Naive B cell (primary cell): Measurements from ENCODE around the gene NPLOC4. TPM values are rescaled to one million over a fixed set of nuclear protein-coding genes. Genes with fewer than 3 reads are reported as not detected.

ENCODE experiments used
- ATAC-seq, 2 donors: fragments of 150-1000 bp; cut with Tn5 transposase; 2 replicates each; pipeline ENCODE4 v1.10.0; 2021; ENCODE audit warnings: low read depth in 2 of 2, mild to moderate bottlenecking in 2 of 2, moderate library complexity in 2 of 2
- DNase-seq: peaks from one replicate; pipeline ENCODE4 v3.0.0; 2022
- H3K27ac Mint-ChIP-seq, 6 donors: one replicate each; pipeline ENCODE4 v1.8.0; 2020 to 2022; ENCODE audit warnings: mild to moderate bottlenecking in 6 of 6, mixed read lengths in 6 of 6, moderate library complexity in 5 of 6, inconsistent platforms in 2 of 6
- H3K27me3 Mint-ChIP-seq, 3 donors: one replicate each; pipeline ENCODE4 v1.8.0; 2021 to 2022; ENCODE audit warnings: mixed read lengths in 3 of 3, mild to moderate bottlenecking in 1 of 3
- H3K36me3 Mint-ChIP-seq, 2 donors: one replicate each; pipeline ENCODE4 v1.8.0; 2020 to 2022; ENCODE audit warnings: mixed read lengths in 2 of 2, inconsistent platforms in 1 of 2, mild to moderate bottlenecking in 1 of 2
- H3K4me1 Mint-ChIP-seq, 3 donors: one replicate each; pipeline ENCODE4 v1.8.0; 2020 to 2022; ENCODE audit warnings: mixed read lengths in 3 of 3, inconsistent platforms in 1 of 3, mild to moderate bottlenecking in 1 of 3, moderate library complexity in 1 of 3
- H3K4me3 Mint-ChIP-seq, 8 donors: one replicate each; pipeline ENCODE4 v1.8.0; 2020 to 2022; ENCODE audit warnings: mild to moderate bottlenecking in 8 of 8, mixed read lengths in 8 of 8, moderate library complexity in 8 of 8, inconsistent platforms in 2 of 8
- H3K9me3 Mint-ChIP-seq, 7 donors: one replicate each; pipeline ENCODE4 v1.8.0; 2020 to 2022; ENCODE audit warnings: mixed read lengths in 7 of 7, mild to moderate bottlenecking in 5 of 7, inconsistent platforms in 2 of 7, moderate library complexity in 1 of 7
- polyA plus RNA-seq, 6 donors: library from polyadenylated mRNA; unstranded; fragments of 300-500 nt; fragmentation: Illumina TruSeq; gene quantifications; one replicate each; pipeline ENCODE4 v1.2.3, GENCODE V29; 2021; ENCODE audit warnings: low read depth in 6 of 6

The NPLOC4 gene
- polyA plus RNA-seq, 6 donors from 2014 or later = 49.2 to 76.6 (median 57.7) TPM

- Mint-ChIP-seq H3K4me1 (peaks cover 11 to 21% (median 13%) of the 10 kb centered on the region in 3 donors), H3K27ac (peak within 1 kb of the TSS in 1 of 6 donors; percentile 20), H3K27me3 (peaks cover 0 to 13% (median 8%) of the 10 kb centered on the region in 3 donors), H3K9me3 (no peaks in the 10 kb centered on the region), H3K36me3 (no peaks in the 10 kb centered on the region), H3K4me3 (peak within 1 kb of the TSS in 1 of 8 donors; percentile 41)
- ATAC-seq = no peak
- no peak for DNase-seq
Measured at GRCh38 chr17:81656118-81656743, 19.3 kb upstream of the NPLOC4 start, which contains the start of gene PDE6G. TSS of gene PDE6G (minus strand) at chr17:81656542. CDS start at chr17:81653305, 3,237 bp downstream.

- ATAC-seq (no peak), DNase-seq (no peak)
- H3K9me3 Mint-ChIP-seq = no peaks in the 10 kb centered on the region
- peaks cover 0 to 18% (median 8%) of the 10 kb centered on the region in 3 donors for H3K27me3 Mint-ChIP-seq
- no peaks in the 10 kb centered on the region for H3K36me3 Mint-ChIP-seq
- H3K4me3 Mint-ChIP-seq = no peak overlapping the region
- peak overlapping the region in 1 of 6 donors; percentile 20 for H3K27ac Mint-ChIP-seq
- peaks cover 11 to 21% (median 13%) of the 10 kb centered on the region in 3 donors for H3K4me1 Mint-ChIP-seq
Measured at GRCh38 chr17:81655378-81656117, 18.6 kb upstream of the NPLOC4 start.

GRCh38 chr17:81652906-81653771 lies 16.2 kb upstream of the NPLOC4 start:
- Mint-ChIP-seq H3K4me3 (peak overlapping the region; percentile 79 to 92 (median 88)), H3K4me1 (peaks cover 11 to 21% (median 13%) of the 10 kb centered on the region in 3 donors), H3K27ac (peak overlapping the region in 4 of 6 donors; percentile 80 to 90 (median 86)), H3K9me3 (peaks cover 0 to 4% (median 0%) of the 10 kb centered on the region in 7 donors), H3K36me3 (no peaks in the 10 kb centered on the region), H3K27me3 (peaks cover 5 to 35% (median 8%) of the 10 kb centered on the region in 3 donors)
- peak; percentile 78 to 84 for ATAC-seq
- DNase-seq = no peak

GRCh38 chr17:81651692-81652091 lies 14.8 kb upstream of the NPLOC4 start:
- peak overlapping the region in 3 of 6 donors; percentile 77 to 84 (median 80) for H3K27ac Mint-ChIP-seq
- no peaks in the 10 kb centered on the region for H3K36me3 Mint-ChIP-seq
- peaks cover 11 to 21% (median 13%) of the 10 kb centered on the region in 3 donors for H3K4me1 Mint-ChIP-seq
- peaks cover 0 to 4% (median 0%) of the 10 kb centered on the region in 7 donors for H3K9me3 Mint-ChIP-seq
- peak overlapping the region in 7 of 8 donors; percentile 3 to 76 (median 49) for H3K4me3 Mint-ChIP-seq
- ATAC-seq = no peak
- peaks cover 9 to 46% (median 19%) of the 10 kb centered on the region in 3 donors for H3K27me3 Mint-ChIP-seq
- no peak for DNase-seq

- H3K27me3 Mint-ChIP-seq = peaks cover 9 to 47% (median 19%) of the 10 kb centered on the region in 3 donors
- H3K9me3 Mint-ChIP-seq = peaks cover 0 to 4% (median 0%) of the 10 kb centered on the region in 7 donors
- peak overlapping the region in 1 of 8 donors; percentile 33 for H3K4me3 Mint-ChIP-seq
- no peaks in the 10 kb centered on the region for H3K36me3 Mint-ChIP-seq
- H3K27ac Mint-ChIP-seq = no peak overlapping the region
- ATAC-seq (no peak), DNase-seq (no peak)
- peaks cover 11 to 21% (median 13%) of the 10 kb centered on the region in 3 donors for H3K4me1 Mint-ChIP-seq
Measured at GRCh38 chr17:81650951-81651350, 14.0 kb upstream of the NPLOC4 start.

GRCh38 chr17:81648707-81649085 lies 11.8 kb upstream of the NPLOC4 start:
- ATAC-seq = no peak
- no peak for DNase-seq
- H3K9me3 Mint-ChIP-seq = peaks cover 0 to 4% (median 0%) of the 10 kb centered on the region in 7 donors
- no peak overlapping the region for H3K27ac Mint-ChIP-seq
- no peaks in the 10 kb centered on the region for H3K36me3 Mint-ChIP-seq
- peak overlapping the region in 1 of 8 donors; percentile 25 for H3K4me3 Mint-ChIP-seq
- H3K4me1 Mint-ChIP-seq = peaks cover 7 to 15% (median 10%) of the 10 kb centered on the region in 3 donors
- peaks cover 9 to 46% (median 19%) of the 10 kb centered on the region in 3 donors for H3K27me3 Mint-ChIP-seq

GRCh38 chr17:81648013-81648706 lies 11.2 kb upstream of the NPLOC4 start:
- no peak overlapping the region for H3K4me3 Mint-ChIP-seq
- no peak overlapping the region for H3K27ac Mint-ChIP-seq
- ATAC-seq = no peak
- H3K4me1 Mint-ChIP-seq = peaks cover 2 to 9% (median 5%) of the 10 kb centered on the region in 3 donors
- no peak for DNase-seq
- peaks cover 0 to 4% (median 0%) of the 10 kb centered on the region in 7 donors for H3K9me3 Mint-ChIP-seq
- peaks cover 9 to 40% (median 19%) of the 10 kb centered on the region in 3 donors for H3K27me3 Mint-ChIP-seq
- no peaks in the 10 kb centered on the region for H3K36me3 Mint-ChIP-seq

- Mint-ChIP-seq H3K4me3 (no peak overlapping the region), H3K4me1 (peaks cover 0 to 6% (median 3%) of the 10 kb centered on the region in 3 donors), H3K9me3 (peaks cover 0 to 4% (median 0%) of the 10 kb centered on the region in 7 donors)
Measured at GRCh38 chr17:81647640-81648012, 10.7 kb upstream of the NPLOC4 start.

GRCh38 chr17:81646869-81647600 lies 10.1 kb upstream of the NPLOC4 start:
- Mint-ChIP-seq H3K27me3 (peaks cover 9 to 39% (median 18%) of the 10 kb centered on the region in 3 donors), H3K27ac (no peak overlapping the region)
- no peak for ATAC-seq

More at GRCh38 chr17:81647640-81648012, 10.7 kb upstream of the NPLOC4 start:
- Mint-ChIP-seq H3K36me3 (no peaks in the 10 kb centered on the region), H3K27me3 (peaks cover 9 to 40% (median 19%) of the 10 kb centered on the region in 3 donors), H3K27ac (no peak overlapping the region)
- DNase-seq (no peak), ATAC-seq (no peak)

GRCh38 chr17:81644976-81645952 lies 8.4 kb upstream of the NPLOC4 start:
- Mint-ChIP-seq H3K9me3 (peaks cover 0 to 4% (median 0%) of the 10 kb centered on the region in 7 donors), H3K27ac (no peak overlapping the region), H3K4me1 (no peaks in the 10 kb centered on the region), H3K27me3 (peaks cover 9 to 26% (median 11%) of the 10 kb centered on the region in 3 donors), H3K4me3 (no peak overlapping the region), H3K36me3 (no peaks in the 10 kb centered on the region)
- DNase-seq = no peak
- ATAC-seq = no peak

More at GRCh38 chr17:81646869-81647600, 10.1 kb upstream of the NPLOC4 start:
- no peaks in the 10 kb centered on the region for H3K36me3 Mint-ChIP-seq
- DNase-seq = no peak
- no peak overlapping the region for H3K4me3 Mint-ChIP-seq
- H3K9me3 Mint-ChIP-seq = peaks cover 0 to 4% (median 0%) of the 10 kb centered on the region in 7 donors
- peaks cover 0 to 5% (median 2%) of the 10 kb centered on the region in 3 donors for H3K4me1 Mint-ChIP-seq

GRCh38 chr17:81644496-81644895 lies 7.6 kb upstream of the NPLOC4 start:
- H3K9me3 Mint-ChIP-seq = peaks cover 0 to 4% (median 0%) of the 10 kb centered on the region in 7 donors

More at GRCh38 chr17:81644496-81644895, 7.6 kb upstream of the NPLOC4 start:
- Mint-ChIP-seq H3K4me3 (no peak overlapping the region), H3K27ac (no peak overlapping the region), H3K36me3 (no peaks in the 10 kb centered on the region), H3K4me1 (no peaks in the 10 kb centered on the region), H3K27me3 (peaks cover 9 to 21% (median 11%) of the 10 kb centered on the region in 3 donors)
- ATAC-seq = no peak
- DNase-seq = no peak
